Small intestine (tissue), 7 donors: Measurements from ENCODE around the gene THAP11. TPM values are rescaled to one million over a fixed set of nuclear protein-coding genes. Genes with fewer than 3 reads are reported as not detected.
"Not testable (repeated sequence)": the region's sequence is repeated elsewhere in the genome, so short reads cannot be mapped to it uniquely, and the experiment has no call there.

Source experiments
- DNase-seq, 2 donors: peaks; one replicate each; pipeline versions ENCODE4 v3.0.0 to v3.0.0-alpha.2; 2013
- FAIRE-seq: peaks from 2 replicates; lab custom pipeline; 2012; peaks lifted over from hg19 to GRCh38; lab: Jason Lieb, UNC
- H3K27ac ChIP-seq, 3 donors: one replicate each; pipeline ENCODE4 v1.5.1; 2013; ENCODE audit warnings: low read length in 2 of 3, mild to moderate bottlenecking in 2 of 3, control low read depth in 1 of 3, inconsistent platforms in 1 of 3, low read depth in 1 of 3, moderate library complexity in 1 of 3
- H3K27me3 ChIP-seq, 3 donors: one replicate each; pipeline ENCODE4 v1.6.1; 2013; ENCODE audit warnings: low read length in 3 of 3, inconsistent platforms in 1 of 3; ENCODE audit not compliant: control insufficient read depth in 3 of 3, insufficient read depth in 3 of 3
- H3K36me3 ChIP-seq, 3 donors: one replicate each; pipeline ENCODE4 v1.6.1; 2013; ENCODE audit warnings: low read length in 3 of 3, inconsistent platforms in 1 of 3, low read depth in 1 of 3, mild to moderate bottlenecking in 1 of 3, moderate library complexity in 1 of 3; ENCODE audit not compliant: control insufficient read depth in 3 of 3, insufficient read depth in 2 of 3
- H3K4me1 ChIP-seq, 3 donors: one replicate each; pipeline ENCODE4 v1.6.1; 2013; ENCODE audit warnings: low read length in 2 of 3, inconsistent platforms in 1 of 3, low read depth in 1 of 3, mild to moderate bottlenecking in 1 of 3, moderate library complexity in 1 of 3; ENCODE audit not compliant: control insufficient read depth in 3 of 3, insufficient read depth in 2 of 3
- H3K4me3 ChIP-seq, 3 donors: one replicate each; pipeline ENCODE4 v1.5.1; 2013; ENCODE audit warnings: low read length in 3 of 3, control low read depth in 1 of 3, inconsistent platforms in 1 of 3, low read depth in 1 of 3, mild to moderate bottlenecking in 1 of 3, moderate library complexity in 1 of 3
- H3K9me3 ChIP-seq, 2 donors: one replicate each; pipeline ENCODE4 v1.6.1; 2013; ENCODE audit warnings: low read depth in 1 of 2, low read length in 1 of 2; ENCODE audit not compliant: control insufficient read depth in 2 of 2, insufficient read depth in 1 of 2
- WGBS, 3 donors: extraction: QIAGEN DNeasy Blood & Tissue Kit; methylation state at CpG; one replicate each; pipeline ENCODE4 v1.1.7; 2013; 5-methylcytosine and 5-hydroxymethylcytosine counted together
- polyA plus RNA-seq, 4 donors: library from polyadenylated mRNA; stranded (reverse) in 3 of 4; unstranded in 1 of 4; fragments of 200-250 nt in 3 of 4; fragments of 120-200 nt in 1 of 4; gene quantifications; one replicate each; pipeline versions ENCODE4 v1.2.1 to v1.2.3, GENCODE V29; 2013
- donor health status: healthy with polysubstance abuse.
- donor health status: control.
- donor health status: control.
- donor health status: Bipolar disorder and iron deficiency.
- donor health status: healthy.

The THAP11 gene
- polyA plus RNA-seq, 4 donors = 15.0 to 25.0 (median 19.2) TPM

GRCh38 chr16:67862623-67863583 lies 20.8 kb downstream of the THAP11 start:
- Histone ChIP-seq H3K4me3 (no peak overlapping the region), H3K9me3 (no peaks in the 10 kb centered on the region), H3K36me3 (peaks cover 0 to 79% (median 4%) of the 10 kb centered on the region in 3 donors), H3K27me3 (no peaks in the 10 kb centered on the region), H3K4me1 (peaks cover 3 to 9% (median 7%) of the 10 kb centered on the region in 3 donors), H3K27ac (peak overlapping the region in 1 of 3 donors; percentile 22)
- FAIRE-seq (no peak), DNase-seq (no peak)
- WGBS, 3 donors = 84 to 95% (median 89%) methylated on average over 11 of the region's 11 CpGs

DNA sequence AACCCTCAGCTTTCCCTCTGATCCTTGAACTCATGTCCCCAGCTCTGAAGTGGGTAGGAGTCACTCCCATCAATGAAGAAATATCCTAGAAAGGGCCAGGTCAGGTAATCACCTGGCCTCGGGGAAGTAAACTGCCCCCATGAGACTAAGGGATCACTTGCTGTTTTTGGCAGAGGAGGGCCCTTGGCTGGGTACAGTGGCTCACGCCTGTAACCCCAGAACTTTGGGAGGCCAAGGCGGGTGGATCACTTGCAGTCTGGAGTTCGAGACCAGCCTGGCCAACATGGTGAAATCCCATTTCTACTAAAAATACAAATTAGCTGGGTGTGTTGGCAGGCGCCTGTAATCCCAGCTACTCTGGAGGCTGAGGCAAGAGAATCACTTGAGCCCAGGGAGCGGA lies 21.9 kb downstream of the THAP11 start:
- peak overlapping the region in 1 of 3 donors; percentile 22 for H3K27ac ChIP-seq
- not testable (repeated sequence) for FAIRE-seq

DNA sequence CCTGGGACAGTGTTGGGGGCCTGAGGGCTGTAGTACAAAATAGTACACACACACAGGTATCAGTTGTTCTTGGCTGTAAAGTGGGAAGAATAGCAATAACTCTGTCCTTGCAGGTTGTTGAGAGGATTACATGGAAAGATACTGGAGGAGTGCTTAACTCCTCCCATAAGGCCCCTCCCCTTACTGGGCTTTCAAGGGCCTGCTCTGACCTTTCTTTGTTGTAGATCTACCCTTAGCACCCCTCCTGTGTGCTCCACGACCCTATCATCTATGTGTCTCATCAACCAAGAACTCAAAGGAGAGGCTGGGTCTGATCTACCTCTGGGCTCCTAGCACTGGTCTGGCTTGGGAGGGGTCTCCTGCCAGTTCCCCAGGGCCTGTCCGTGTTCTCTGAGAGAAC lies 22.5 kb downstream of the THAP11 start:
- no peaks in the 10 kb centered on the region for H3K9me3 ChIP-seq
- no peak overlapping the region for H3K4me3 ChIP-seq
- FAIRE-seq (no peak), DNase-seq (no peak)
- no peak overlapping the region for H3K27ac ChIP-seq
- H3K27me3 ChIP-seq = no peaks in the 10 kb centered on the region
- H3K36me3 ChIP-seq = peaks cover 2 to 90% (median 4%) of the 10 kb centered on the region in 3 donors
- no peaks in the 10 kb centered on the region for H3K4me1 ChIP-seq
- 80 to 87% (median 84%) methylated on average over 2 of the region's 2 CpGs for WGBS, 3 donors

More for the DNA sequence above, 21.9 kb downstream of the THAP11 start:
- 93 to 96% (median 94%) methylated on average over 6 of the region's 6 CpGs for WGBS, 3 donors
- H3K4me1 ChIP-seq, H3K4me3 ChIP-seq, DNase-seq, H3K9me3 ChIP-seq, H3K27me3 ChIP-seq: not testable (repeated sequence)
- H3K36me3 ChIP-seq = peaks cover 2 to 88% (median 4%) of the 10 kb centered on the region in 3 donors

- Histone ChIP-seq H3K9me3 (no peaks in the 10 kb centered on the region), H3K27ac (no peak overlapping the region), H3K4me3 (no peak overlapping the region), H3K36me3 (peaks cover 2 to 92% (median 4%) of the 10 kb centered on the region in 3 donors), H3K4me1 (no peaks in the 10 kb centered on the region), H3K27me3 (no peaks in the 10 kb centered on the region)
- 87 to 100% (median 92%) methylated on average over 2 of the region's 2 CpGs for WGBS, 3 donors
- DNase-seq (peak; percentile 48 to 63), FAIRE-seq (no peak)
Measured at GRCh38 chr16:67865318-67865717, 23.2 kb downstream of the THAP11 start.

GRCh38 chr16:67868290-67868689 lies 26.2 kb downstream of the THAP11 start:
- Histone ChIP-seq H3K27ac (no peak overlapping the region), H3K4me1 (no peaks in the 10 kb centered on the region), H3K9me3 (no peaks in the 10 kb centered on the region), H3K27me3 (no peaks in the 10 kb centered on the region), H3K36me3 (peaks cover 2 to 80% (median 7%) of the 10 kb centered on the region in 3 donors), H3K4me3 (no peak overlapping the region)
- DNase-seq = no peak
- 94 to 97% (median 96%) methylated on average over 6 of the region's 6 CpGs for WGBS, 3 donors
- no peak for FAIRE-seq

DNA sequence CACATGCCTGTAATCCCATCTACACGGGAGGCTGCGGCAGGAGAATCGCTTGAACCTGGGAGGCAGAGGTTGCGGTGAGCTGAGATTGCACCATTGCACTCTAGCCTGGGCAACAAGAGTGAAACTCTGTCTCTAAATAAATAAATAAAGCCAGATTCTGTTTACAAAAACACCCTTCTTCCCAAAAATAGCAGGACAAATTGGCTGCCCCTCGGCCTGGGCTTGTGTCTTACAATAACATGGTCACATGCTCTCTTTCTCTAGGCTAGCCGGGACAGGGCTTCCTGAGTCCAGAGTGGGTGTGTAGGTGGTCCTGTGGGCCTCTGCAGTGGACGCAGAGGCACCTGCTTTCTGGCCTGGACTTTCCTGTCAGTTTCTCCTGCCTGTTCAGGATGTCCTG lies 27.5 kb downstream of the THAP11 start:
- peaks cover 0 to 10% (median 8%) of the 10 kb centered on the region in 3 donors for H3K4me1 ChIP-seq
- peaks cover 2 to 72% (median 7%) of the 10 kb centered on the region in 3 donors for H3K36me3 ChIP-seq
- DNase-seq (no peak), FAIRE-seq (no peak)
- H3K27ac ChIP-seq = no peak overlapping the region
- H3K4me3 ChIP-seq = no peak overlapping the region
- WGBS, 3 donors = 84 to 90% (median 86%) methylated on average over 7 of the region's 7 CpGs
- no peaks in the 10 kb centered on the region for H3K9me3 ChIP-seq
- no peaks in the 10 kb centered on the region for H3K27me3 ChIP-seq

DNA sequence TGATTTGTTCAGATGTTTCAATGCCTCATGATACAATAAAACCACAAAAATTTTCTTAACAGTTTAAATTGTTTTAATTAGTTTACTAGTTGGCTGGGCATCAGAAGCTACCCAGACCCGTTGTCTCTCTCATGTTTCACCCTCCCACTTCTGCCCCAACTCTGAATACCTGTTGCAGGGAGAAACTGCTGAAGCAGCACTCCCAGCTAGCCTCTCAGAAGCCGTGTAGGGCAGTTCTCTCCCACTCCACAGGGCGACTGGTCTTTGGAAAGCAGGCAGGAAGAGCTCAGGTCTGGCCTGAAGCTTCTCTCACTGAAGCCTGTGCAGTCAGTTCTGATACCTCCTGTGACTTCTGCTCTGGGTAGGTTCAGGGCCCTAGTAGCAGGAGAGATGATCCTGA lies 29.1 kb downstream of the THAP11 start:
- no peaks in the 10 kb centered on the region for H3K9me3 ChIP-seq
- DNase-seq (no peak), FAIRE-seq (no peak)
- H3K36me3 ChIP-seq = peaks cover 2 to 64% (median 7%) of the 10 kb centered on the region in 3 donors
- no peak overlapping the region for H3K4me3 ChIP-seq
- H3K27ac ChIP-seq = no peak overlapping the region
- WGBS, 3 donors = 70 to 76% (median 73%) methylated on average over 3 of the region's 3 CpGs
- peaks cover 0 to 17% (median 9%) of the 10 kb centered on the region in 3 donors for H3K4me1 ChIP-seq
- no peaks in the 10 kb centered on the region for H3K27me3 ChIP-seq

- Histone ChIP-seq H3K4me1 (peaks cover 0 to 17% (median 9%) of the 10 kb centered on the region in 3 donors), H3K9me3 (no peaks in the 10 kb centered on the region), H3K4me3 (peak overlapping the region in 1 of 3 donors; percentile 94), H3K36me3 (peaks cover 2 to 64% (median 6%) of the 10 kb centered on the region in 3 donors), H3K27me3 (no peaks in the 10 kb centered on the region), H3K27ac (peak overlapping the region; percentile 13 to 87 (median 78))
- FAIRE-seq (no peak), DNase-seq (peak in 1 of 2 donors; percentile 16)
- 56 to 65% (median 58%) methylated on average over 2 of the region's 2 CpGs for WGBS, 3 donors
Measured at GRCh38 chr16:67872131-67872630, 30.1 kb downstream of the THAP11 start.
